WTC11 (cell line): ENCODE data around the gene YPEL1. TPM values are rescaled to one million over a fixed set of nuclear protein-coding genes. Genes with fewer than 3 reads are reported as not detected.
"Not testable (repeated sequence)": the region's sequence is repeated elsewhere in the genome, so short reads cannot be mapped to it uniquely, and the experiment has no call there.

ENCODE experiments used
- ATAC-seq: fragments of 200-7000 bp; cut with Tn5 transposase; 2 replicates; pipeline ENCODE4 v1.10.0; 2021; ENCODE audit warnings: mild to moderate bottlenecking, moderate library complexity
- CTCF ChIA-PET: fragments of 300-600 bp; sonication (Branson Sonifier 250); formaldehyde crosslinking; loops from one replicate; lab custom pipeline; 2021; ENCODE audit warnings: antibody characterized with exemption; lab: Charles Lee
- POLR2A ChIA-PET: fragments of 350-600 bp; sonication (Branson Sonifier 250); formaldehyde crosslinking; loops from one replicate; lab custom pipeline; 2021; ENCODE audit warnings: antibody characterized with exemption; lab: Charles Lee
- DNase-seq: peaks from one replicate; pipeline ENCODE4 v3.0.0; 2021; ENCODE audit warnings: low spot score
- H3K27ac Mint-ChIP-seq: 2 replicates; pipeline ENCODE4 v1.8.0; 2021; ENCODE audit warnings: mixed read lengths
- H3K27me3 Mint-ChIP-seq: 2 replicates; pipeline ENCODE4 v1.8.0; 2021; ENCODE audit warnings: low read depth, mild to moderate bottlenecking, moderate library complexity, mixed read lengths
- H3K36me3 Mint-ChIP-seq: 2 replicates; pipeline ENCODE4 v1.8.0; 2021; ENCODE audit warnings: mixed read lengths
- H3K4me1 Mint-ChIP-seq: 2 replicates; pipeline ENCODE4 v1.8.0; 2022; ENCODE audit warnings: mixed read lengths
- H3K4me3 Mint-ChIP-seq: 2 replicates; pipeline ENCODE4 v1.8.0; 2021; ENCODE audit warnings: mild to moderate bottlenecking, moderate library complexity, mixed read lengths
- H3K9me3 Mint-ChIP-seq: 2 replicates; pipeline ENCODE4 v1.8.0; 2021; ENCODE audit warnings: mixed read lengths
- ARID4B ChIP-seq: sonication (generic); formaldehyde crosslinking; IDR thresholded peaks from 2 replicates; pipeline ENCODE4 v1.8.0; 2023; ENCODE audit warnings: missing genetic modification reagents, mild to moderate bottlenecking, borderline replicate concordance
- ATF3 ChIP-seq: sonication (generic); formaldehyde crosslinking; conservative IDR thresholded peaks from 2 replicates; pipeline ENCODE4 v1.8.1; 2022; ENCODE audit warnings: mild to moderate bottlenecking, missing genetic modification reagents
- ATF6 ChIP-seq: sonication (generic); formaldehyde crosslinking; IDR thresholded peaks from 2 replicates; pipeline ENCODE4 v1.8.1; 2023; ENCODE audit warnings: mild to moderate bottlenecking, missing genetic modification reagents
- E2F4 ChIP-seq: sonication (generic); formaldehyde crosslinking; IDR thresholded peaks from 2 replicates; pipeline ENCODE4 v1.8.1; 2022; ENCODE audit warnings: low read depth, mild to moderate bottlenecking, moderate library complexity, missing genetic modification reagents, borderline replicate concordance
- ERG ChIP-seq: fragments of 250-450 bp; sonication (Bioruptor Pico); IDR thresholded peaks from 2 replicates; pipeline ENCODE4 v1.8.0; 2021; ENCODE audit warnings: mild to moderate bottlenecking
- FOXP1 ChIP-seq: sonication (generic); formaldehyde crosslinking; IDR thresholded peaks from 2 replicates; pipeline ENCODE4 v1.8.0; 2022; ENCODE audit warnings: missing genetic modification reagents, mild to moderate bottlenecking, moderate library complexity, borderline replicate concordance
- FOXP4 ChIP-seq: sonication (generic); formaldehyde crosslinking; IDR thresholded peaks from 2 replicates; pipeline ENCODE4 v1.8.0; 2022; ENCODE audit warnings: mild to moderate bottlenecking, missing genetic modification reagents
- NFYB ChIP-seq: sonication (generic); formaldehyde crosslinking; conservative IDR thresholded peaks from 2 replicates; pipeline ENCODE4 v1.8.0; 2022; ENCODE audit warnings: low read depth, missing genetic modification reagents
- NR1H2 ChIP-seq: sonication (generic); formaldehyde crosslinking; IDR thresholded peaks from 2 replicates; pipeline ENCODE4 v1.9.0; 2021; ENCODE audit warnings: mild to moderate bottlenecking, moderate library complexity, missing genetic modification reagents
- SMAD4 ChIP-seq: sonication (generic); formaldehyde crosslinking; IDR thresholded peaks from 2 replicates; pipeline ENCODE4 v1.8.0; 2022; ENCODE audit warnings: mild to moderate bottlenecking, missing genetic modification reagents
- SOX15 ChIP-seq: fragments of 250-450 bp; sonication (Bioruptor Pico); IDR thresholded peaks from 2 replicates; pipeline ENCODE4 v1.9.0; 2021; ENCODE audit warnings: mild to moderate bottlenecking
- STAT6 ChIP-seq: sonication (generic); formaldehyde crosslinking; conservative IDR thresholded peaks from 2 replicates; pipeline ENCODE4 v1.8.1; 2023; ENCODE audit warnings: mild to moderate bottlenecking, low read depth, missing genetic modification reagents, moderate library complexity
- TEAD4 ChIP-seq: sonication (generic); formaldehyde crosslinking; IDR thresholded peaks from 2 replicates; pipeline ENCODE4 v1.8.0; 2022; ENCODE audit warnings: mild to moderate bottlenecking, missing genetic modification reagents
- ZNF281 ChIP-seq: sonication (generic); formaldehyde crosslinking; IDR thresholded peaks from 2 replicates; pipeline ENCODE4 v1.8.0; 2023; ENCODE audit warnings: mild to moderate bottlenecking, missing genetic modification reagents
- ZNF317 ChIP-seq: sonication (generic); formaldehyde crosslinking; IDR thresholded peaks from 2 replicates; pipeline ENCODE4 v1.8.1; 2023; ENCODE audit warnings: low read depth, mild to moderate bottlenecking, moderate library complexity, missing genetic modification reagents, borderline replicate concordance
- total RNA-seq: library from RNA; stranded (reverse); gene quantifications from 3 replicates; pipeline ENCODE4 v1.2.3, GENCODE V29; 2021

Gene YPEL1
- total RNA-seq, 1 experiment from 2014 or later, result 7.7 TPM

GRCh38 chr22:21719024-21719423, 16.6 kb downstream of the YPEL1 start (continued):
- TF ChIP-seq ATF6 (CRISPR knock-in tag) (no peak), SOX15 (CRISPR knock-in tag) (no peak), ERG (no peak)

- H3K27me3 Mint-ChIP-seq, result no peaks in the 10 kb centered on the region
- no peak for ATAC-seq
- no peaks in the 10 kb centered on the region for H3K36me3 Mint-ChIP-seq
- H3K4me1 Mint-ChIP-seq, result no peaks in the 10 kb centered on the region; the same call in 1 of the 2 replicates
- no peak overlapping the region for H3K4me3 Mint-ChIP-seq
- no peak for TF ChIP-seq NFYB
- no peak for TF ChIP-seq ZNF317 (CRISPR knock-in tag)
- TF ChIP-seq E2F4 (CRISPR knock-in tag), result no peak
- TF ChIP-seq STAT6 (CRISPR knock-in tag), result no peak
- no peak for TF ChIP-seq FOXP4
- no peak for TF ChIP-seq ATF3
- TF ChIP-seq ZNF281 (CRISPR knock-in tag), result no peak
- no peak for TF ChIP-seq FOXP1 (CRISPR knock-in tag)
- no peak for TF ChIP-seq TEAD4
- no peak for TF ChIP-seq ARID4B
- TF ChIP-seq SMAD4 (CRISPR knock-in tag), result no peak
- TF ChIP-seq NR1H2 (CRISPR knock-in tag), result no peak
- no peaks in the 10 kb centered on the region for H3K9me3 Mint-ChIP-seq
- ChIA-PET POLR2A (no interaction called here), CTCF (interaction anchor here (1.1 to 1.8 kb wide), 3 partner anchors 8 to 220 kb away, joined by 3 to 7 read pairs (median 5); no protein-coding TSS in a partner anchor)
- no peak overlapping the region for H3K27ac Mint-ChIP-seq
- DNase-seq, result no peak
These were observed 17.1 kb downstream of the YPEL1 start for GRCh38 chr22:21718499-21718898.

- ChIA-PET CTCF (interaction anchor here (1.7 kb wide), 1 partner anchor 70 kb away, joined by 4 read pairs; no protein-coding TSS in a partner anchor), POLR2A (interaction anchor here (0.6 kb wide), 1 partner anchor 45 kb away, joined by 3 read pairs; no protein-coding TSS in a partner anchor)
These were observed 19.0 kb downstream of the YPEL1 start for GRCh38 chr22:21716395-21717122.

More at GRCh38 chr22:21716395-21717122, 19.0 kb downstream of the YPEL1 start:
- DNase-seq, H3K4me3 Mint-ChIP-seq, H3K27me3 Mint-ChIP-seq, H3K36me3 Mint-ChIP-seq, H3K9me3 Mint-ChIP-seq, H3K4me1 Mint-ChIP-seq, H3K27ac Mint-ChIP-seq, ATAC-seq: not testable (repeated sequence)
